Activated CD8-positive, alpha-beta memory T cell treated with anti-CD3 and anti-CD28 coated beads, Interleukin-2, amount 10 ng/mL, durations not matched to agents 7 days and 5 days (primary cell): ENCODE measurements around the gene SGSH. TPM values are rescaled to one million over a fixed set of nuclear protein-coding genes. Genes with fewer than 3 reads are reported as not detected.
"Not testable (repeated sequence)": the region's sequence is repeated elsewhere in the genome, so short reads cannot be mapped to it uniquely, and the experiment has no call there.

Source experiments
- ATAC-seq: fragments of 150-1000 bp; cut with Tn5 transposase; one replicate; pipeline ENCODE4 v1.10.0; 2021; ENCODE audit warnings: moderate library complexity
- CTCF ChIA-PET: fragments of 350-600 bp; sonication (Branson Sonifier 250); formaldehyde crosslinking; loops from one replicate; lab custom pipeline; 2021; ENCODE audit warnings: antibody characterized with exemption; lab: Charles Lee
- DNase-seq: peaks from one replicate; pipeline ENCODE4 v3.0.0-alpha.2; 2020
- H3K27ac Mint-ChIP-seq: one replicate; pipeline ENCODE4 v1.8.0; 2021; ENCODE audit warnings: mild to moderate bottlenecking, mixed read lengths
- H3K27me3 Mint-ChIP-seq: one replicate; pipeline ENCODE4 v1.8.0; 2021; ENCODE audit warnings: mixed read lengths
- H3K36me3 Mint-ChIP-seq: one replicate; pipeline ENCODE4 v1.8.0; 2021; ENCODE audit warnings: mild to moderate bottlenecking, mixed read lengths
- H3K4me1 Mint-ChIP-seq: one replicate; pipeline ENCODE4 v1.8.0; 2021; ENCODE audit warnings: mixed read lengths
- H3K4me3 Mint-ChIP-seq: one replicate; pipeline ENCODE4 v1.8.0; 2021; ENCODE audit warnings: mild to moderate bottlenecking, moderate library complexity, mixed read lengths
- H3K9me3 Mint-ChIP-seq: one replicate; pipeline ENCODE4 v1.8.0; 2022; ENCODE audit warnings: low read depth, mixed read lengths
- total RNA-seq, 2 experiments: library from RNA; stranded (reverse); gene quantifications; one replicate each; pipeline ENCODE4 v1.2.3, GENCODE V29; 2021

The SGSH gene
- total RNA-seq, 2 experiments from 2014 or later, result 15.4 to 22.1 TPM

- CTCF ChIA-PET, result interaction anchor here (0.8 to 0.9 kb wide), 2 partner anchors 9 to 15 kb away, joined by 3 read pairs; no protein-coding TSS in a partner anchor
- ATAC-seq, result no peak
- H3K36me3 Mint-ChIP-seq, result peaks cover 3% of the 10 kb centered on the region
- DNase-seq, result no peak
- no peaks in the 10 kb centered on the region for H3K9me3 Mint-ChIP-seq
- H3K27ac Mint-ChIP-seq, result no peak overlapping the region
- no peak overlapping the region for H3K4me3 Mint-ChIP-seq
- peaks cover 2% of the 10 kb centered on the region for H3K4me1 Mint-ChIP-seq
- H3K27me3 Mint-ChIP-seq, result no peaks in the 10 kb centered on the region
Observed at GRCh38 chr17:80210348-80211108, 9.6 kb downstream of the SGSH start.

- no peaks in the 10 kb centered on the region for H3K27me3 Mint-ChIP-seq
- H3K4me1 Mint-ChIP-seq, result peaks cover 2% of the 10 kb centered on the region
- no peak overlapping the region for H3K4me3 Mint-ChIP-seq
- no peak overlapping the region for H3K27ac Mint-ChIP-seq
- H3K36me3 Mint-ChIP-seq, result peaks cover 3% of the 10 kb centered on the region
- DNase-seq (no peak), ATAC-seq (no peak)
- no peaks in the 10 kb centered on the region for H3K9me3 Mint-ChIP-seq
- CTCF ChIA-PET, result no interaction called here
Observed at GRCh38 chr17:80209765-80210164, 10.4 kb downstream of the SGSH start.

- H3K36me3 Mint-ChIP-seq, result peaks cover 3% of the 10 kb centered on the region
- H3K9me3 Mint-ChIP-seq, result no peaks in the 10 kb centered on the region
- H3K27me3 Mint-ChIP-seq, result no peaks in the 10 kb centered on the region
- CTCF ChIA-PET, result no interaction called here
- no peak for DNase-seq
- H3K4me3 Mint-ChIP-seq, result no peak overlapping the region
- H3K4me1 Mint-ChIP-seq, result no peaks in the 10 kb centered on the region
- ATAC-seq, result no peak
- no peak overlapping the region for H3K27ac Mint-ChIP-seq
Observed at GRCh38 chr17:80208050-80208449, 12.1 kb downstream of the SGSH start.

- Mint-ChIP-seq H3K36me3 (peaks cover 3% of the 10 kb centered on the region), H3K4me3 (no peak overlapping the region), H3K4me1 (no peaks in the 10 kb centered on the region), H3K27ac (no peak overlapping the region), H3K9me3 (no peaks in the 10 kb centered on the region), H3K27me3 (no peaks in the 10 kb centered on the region)
- CTCF ChIA-PET, result interaction anchor here (0.8 to 1.7 kb wide), 2 partner anchors 10 to 46 kb away, joined by 3 to 13 read pairs; no protein-coding TSS in a partner anchor
- no peak for ATAC-seq
- DNase-seq, result no peak
Observed at GRCh38 chr17:80205811-80206210, 14.3 kb downstream of the SGSH start.

- H3K27ac Mint-ChIP-seq, result no peak overlapping the region
- CTCF ChIA-PET, result interaction anchor here (1.2 kb wide), 1 partner anchor 15 kb away, joined by 3 read pairs; no protein-coding TSS in a partner anchor
Observed at GRCh38 chr17:80204626-80205468, 15.3 kb downstream of the SGSH start.

GRCh38 chr17:80203471-80203963 is 16.6 kb downstream of the SGSH start:
- H3K36me3 Mint-ChIP-seq, result no peaks in the 10 kb centered on the region
- H3K27ac Mint-ChIP-seq, result no peak overlapping the region
- no peaks in the 10 kb centered on the region for H3K4me1 Mint-ChIP-seq
- no peaks in the 10 kb centered on the region for H3K27me3 Mint-ChIP-seq
- CTCF ChIA-PET, result interaction anchor here (0.8 to 1.7 kb wide), 3 partner anchors 15 to 48 kb away, joined by 3 to 4 read pairs (median 3); no protein-coding TSS in a partner anchor
- no peak for DNase-seq
- no peak overlapping the region for H3K4me3 Mint-ChIP-seq
- no peak for ATAC-seq
- H3K9me3 Mint-ChIP-seq, result no peaks in the 10 kb centered on the region

More at GRCh38 chr17:80204626-80205468, 15.3 kb downstream of the SGSH start:
- ATAC-seq (no peak), DNase-seq (no peak)
- Mint-ChIP-seq H3K4me3 (no peak overlapping the region), H3K4me1 (no peaks in the 10 kb centered on the region), H3K27me3 (no peaks in the 10 kb centered on the region), H3K36me3 (no peaks in the 10 kb centered on the region), H3K9me3 (no peaks in the 10 kb centered on the region)

GRCh38 chr17:80202197-80202596 is 17.9 kb downstream of the SGSH start:
- Mint-ChIP-seq H3K4me1 (no peaks in the 10 kb centered on the region), H3K4me3 (no peak overlapping the region), H3K27ac (no peak overlapping the region), H3K9me3 (no peaks in the 10 kb centered on the region), H3K36me3 (no peaks in the 10 kb centered on the region), H3K27me3 (no peaks in the 10 kb centered on the region)
- ATAC-seq, result no peak
- DNase-seq, result no peak
- CTCF ChIA-PET, result interaction anchor here (1.7 kb wide), 1 partner anchor 50 kb away, joined by 4 read pairs; no protein-coding TSS in a partner anchor

- no peak overlapping the region for H3K27ac Mint-ChIP-seq
- H3K9me3 Mint-ChIP-seq, result no peaks in the 10 kb centered on the region
- no peaks in the 10 kb centered on the region for H3K27me3 Mint-ChIP-seq
- CTCF ChIA-PET, result no interaction called here
- H3K4me1 Mint-ChIP-seq, result no peaks in the 10 kb centered on the region
- H3K36me3 Mint-ChIP-seq, result no peaks in the 10 kb centered on the region
- DNase-seq, result no peak
- no peak overlapping the region for H3K4me3 Mint-ChIP-seq
- no peak for ATAC-seq
Observed at GRCh38 chr17:80201446-80201845, 18.7 kb downstream of the SGSH start.

GRCh38 chr17:80199295-80199694 is 20.8 kb downstream of the SGSH start:
- not testable (repeated sequence) for ATAC-seq, H3K4me3 Mint-ChIP-seq, DNase-seq, H3K27ac Mint-ChIP-seq, H3K4me1 Mint-ChIP-seq, H3K27me3 Mint-ChIP-seq, H3K9me3 Mint-ChIP-seq, H3K36me3 Mint-ChIP-seq
- CTCF ChIA-PET, result interaction anchor here (0.6 to 1.5 kb wide), 2 partner anchors 53 to 98 kb away, joined by 3 to 5 read pairs; partner anchors contain the start of gene GAA

GRCh38 chr17:80198144-80198661 is 21.9 kb downstream of the SGSH start:
- H3K4me1 Mint-ChIP-seq, result no peaks in the 10 kb centered on the region
- H3K4me3 Mint-ChIP-seq, result no peak overlapping the region
- no peaks in the 10 kb centered on the region for H3K36me3 Mint-ChIP-seq
- ATAC-seq, result no peak
- no peaks in the 10 kb centered on the region for H3K9me3 Mint-ChIP-seq
- no peak overlapping the region for H3K27ac Mint-ChIP-seq
- CTCF ChIA-PET, result interaction anchor here (4.1 kb wide), 1 partner anchor 55 kb away, joined by 50 read pairs; no protein-coding TSS in a partner anchor
- no peak for DNase-seq
- peaks cover 9% of the 10 kb centered on the region for H3K27me3 Mint-ChIP-seq

- CTCF ChIA-PET, result interaction anchor here (1.0 to 4.1 kb wide), 15 partner anchors 10 to 134 kb away, joined by 3 to 50 read pairs (median 6); partner anchors contain the start of genes GAA, SGSH and SLC26A11
- no peak overlapping the region for H3K27ac Mint-ChIP-seq
- no peak for ATAC-seq
- DNase-seq, result no peak
- no peaks in the 10 kb centered on the region for H3K4me1 Mint-ChIP-seq
- no peaks in the 10 kb centered on the region for H3K9me3 Mint-ChIP-seq
- H3K4me3 Mint-ChIP-seq, result no peak overlapping the region
- no peaks in the 10 kb centered on the region for H3K36me3 Mint-ChIP-seq
- peaks cover 17% of the 10 kb centered on the region for H3K27me3 Mint-ChIP-seq
Observed at GRCh38 chr17:80196652-80197051, 23.5 kb downstream of the SGSH start.

GRCh38 chr17:80195671-80196529 is 24.2 kb downstream of the SGSH start:
- peaks cover 20% of the 10 kb centered on the region for H3K27me3 Mint-ChIP-seq
- no peaks in the 10 kb centered on the region for H3K9me3 Mint-ChIP-seq

More at GRCh38 chr17:80195671-80196529, 24.2 kb downstream of the SGSH start:
- H3K4me1 Mint-ChIP-seq, result no peaks in the 10 kb centered on the region
- ATAC-seq (peak; percentile 64), DNase-seq (peak; percentile 60)
- H3K27ac Mint-ChIP-seq, result no peak overlapping the region
- H3K36me3 Mint-ChIP-seq, result no peaks in the 10 kb centered on the region
- no peak overlapping the region for H3K4me3 Mint-ChIP-seq
- CTCF ChIA-PET, result interaction anchor here (0.6 to 4.1 kb wide), 38 partner anchors 9 to 190 kb away, joined by 3 to 50 read pairs (median 4); partner anchors contain the start of genes GAA, SGSH and SLC26A11
